Tibial artery (tissue), 4 donors: ENCODE data around the gene MED8.

Source experiments
- DNase-seq, 2 donors: peaks; one replicate each; pipeline ENCODE4 v3.0.0-alpha.2; 2019
- H3K27ac ChIP-seq, 2 donors: fragments of 200-600 bp; sonication (generic) in 1 of 2; 1 replicate in 1 of 2; 2 replicates in 1 of 2; pipeline ENCODE4 v1.5.1; 2018 to 2019; ENCODE audit warnings: mild to moderate bottlenecking in 1 of 2
- H3K27me3 ChIP-seq, 2 donors: fragments of 200-600 bp; sonication (generic) in 1 of 2; one replicate each; pipeline versions ENCODE4 v1.5.1 to v1.6.0; 2016 to 2019
- H3K36me3 ChIP-seq, 3 donors: fragments of 200-600 bp; sonication (generic) in 2 of 3; one replicate each; pipeline ENCODE4 v1.5.1; 2016 to 2019; ENCODE audit warnings: mild to moderate bottlenecking in 2 of 3
- H3K4me1 ChIP-seq, 4 donors: fragments of 200-600 bp; sonication (generic) in 2 of 4; 1 replicate in 3 of 4; 2 replicates in 1 of 4; pipeline ENCODE4 v1.5.1; 2016 to 2019
- H3K4me3 ChIP-seq, 2 donors: fragments of 200-600 bp; sonication (generic) in 1 of 2; 1 replicate in 1 of 2; 2 replicates in 1 of 2; pipeline ENCODE4 v1.5.1; 2018 to 2019; ENCODE audit warnings: mild to moderate bottlenecking in 2 of 2
- H3K9me3 ChIP-seq, 3 donors: fragments of 200-600 bp; sonication (generic) in 1 of 3; one replicate each; pipeline ENCODE4 v1.5.1; 2016 to 2019
- CTCF ChIP-seq, 2 experiments: fragments of 200-600 bp in 1 of 2; fragments of 450-650 bp in 1 of 2; IDR thresholded peaks; one replicate each; pipeline ENCODE4 v1.5.1; 2017 to 2019; ENCODE audit warnings: antibody characterized with exemption in 2 of 2, mild to moderate bottlenecking in 1 of 2, moderate library complexity in 1 of 2
- intact Hi-C: fragments of 100-400 bp; cut with DNase I; formaldehyde crosslinking; loops from one replicate; pipeline ENCODE4 v1.15.0; 2023; ENCODE audit warnings: low total_unique reads

The MED8 gene

GRCh38 chr1:43432171-43432860, 42.7 kb upstream of the MED8 start:
- peaks cover 57 to 90% (median 73%) of the 10 kb centered on the region in 3 donors for H3K36me3 ChIP-seq
- intact Hi-C loops = no loop called here

GRCh38 chr1:43431676-43432075, 42.1 kb upstream of the MED8 start:
- intact Hi-C loops = no loop called here
- Histone ChIP-seq H3K36me3 (peaks cover 64 to 92% (median 80%) of the 10 kb centered on the region in 3 donors), H3K27ac (no peak overlapping the region), H3K4me3 (no peak overlapping the region), H3K9me3 (no peaks in the 10 kb centered on the region), H3K27me3 (no peaks in the 10 kb centered on the region), H3K4me1 (peaks cover 0 to 13% (median 7%) of the 10 kb centered on the region in 4 donors)
- TF ChIP-seq CTCF (IDR thresholded peaks at IDR 0.05) = no peak
- DNase-seq = peak in 1 of 2 donors; percentile 37

More at GRCh38 chr1:43432171-43432860, 42.7 kb upstream of the MED8 start:
- Histone ChIP-seq H3K4me1 (peaks cover 0 to 15% (median 8%) of the 10 kb centered on the region in 4 donors), H3K9me3 (no peaks in the 10 kb centered on the region), H3K4me3 (no peak overlapping the region), H3K27me3 (no peaks in the 10 kb centered on the region), H3K27ac (no peak overlapping the region)
- DNase-seq = no peak
- TF ChIP-seq CTCF (IDR thresholded peaks at IDR 0.05) = no peak

GRCh38 chr1:43430831-43431230, 41.2 kb upstream of the MED8 start:
- Histone ChIP-seq H3K27ac (no peak overlapping the region), H3K4me1 (peaks cover 0 to 6% (median 4%) of the 10 kb centered on the region in 4 donors), H3K27me3 (no peaks in the 10 kb centered on the region), H3K36me3 (peaks cover 71 to 95% (median 88%) of the 10 kb centered on the region in 3 donors), H3K4me3 (no peak overlapping the region), H3K9me3 (no peaks in the 10 kb centered on the region)
- intact Hi-C loops = no loop called here
- no peak for TF ChIP-seq CTCF (IDR thresholded peaks at IDR 0.05)
- no peak for DNase-seq

GRCh38 chr1:43427941-43428340, 38.3 kb upstream of the MED8 start:
- Histone ChIP-seq H3K27me3 (no peaks in the 10 kb centered on the region), H3K4me3 (no peak overlapping the region), H3K36me3 (peaks cover 72 to 100% (median 95%) of the 10 kb centered on the region in 3 donors), H3K27ac (no peak overlapping the region), H3K9me3 (no peaks in the 10 kb centered on the region), H3K4me1 (no peaks in the 10 kb centered on the region)
- no peak for DNase-seq
- no peak for TF ChIP-seq CTCF (IDR thresholded peaks at IDR 0.05)
- intact Hi-C loops = no loop called here

- Histone ChIP-seq H3K27me3 (no peaks in the 10 kb centered on the region), H3K27ac (no peak overlapping the region), H3K4me3 (no peak overlapping the region), H3K36me3 (peaks cover 72 to 100% (median 95%) of the 10 kb centered on the region in 3 donors), H3K9me3 (no peaks in the 10 kb centered on the region), H3K4me1 (no peaks in the 10 kb centered on the region)
- no peak for DNase-seq
- intact Hi-C loops = no loop called here
- no peak for TF ChIP-seq CTCF (IDR thresholded peaks at IDR 0.05)
These were observed 37.9 kb upstream of the MED8 start for GRCh38 chr1:43427524-43427923.
